ENCODE results near the gene CHCHD6. TPM values are rescaled to one million over a fixed set of nuclear protein-coding genes. Genes with fewer than 3 reads are reported as not detected.

The CHCHD6 gene
- total RNA-seq, 1 experiment from 2014 or later = 40.9 TPM

- TF ChIP-seq ATF2 (CRISPR knock-in tag; IDR thresholded peaks at IDR 0.05; ENCODE audit: borderline replicate concordance, low read depth) = no peak
- TF ChIP-seq ZNF317 (CRISPR knock-in tag; IDR thresholded peaks at IDR 0.05; ENCODE audit: borderline replicate concordance, low read depth) = no peak
- 0 out of 2 replicates have a peak, but pooled peaks have one; percentile 62 for TF ChIP-seq TCF7 (CRISPR knock-in tag; IDR thresholded peaks at IDR 0.05; ENCODE audit: low read depth)
- TF ChIP-seq SP1 (CRISPR knock-in tag; conservative IDR thresholded peaks at IDR 0.05) = no peak
- no peak for TF ChIP-seq NFATC4 (CRISPR knock-in tag; IDR thresholded peaks at IDR 0.05)
- no peak for TF ChIP-seq ZNF423 (CRISPR knock-in tag; IDR thresholded peaks at IDR 0.05)
- no peak for TF ChIP-seq ZNF219 (CRISPR knock-in tag; IDR thresholded peaks at IDR 0.05; ENCODE audit: borderline replicate concordance)
- no peak for TF ChIP-seq ZNF396 (CRISPR knock-in tag; IDR thresholded peaks at IDR 0.05; ENCODE audit: borderline replicate concordance)
- TF ChIP-seq RELA (CRISPR knock-in tag; IDR thresholded peaks at IDR 0.05; ENCODE audit: borderline replicate concordance) = no peak
Measured at GRCh38 chr3:126654571-126655383, 49.3 kb upstream of the CHCHD6 start, which contains the start of gene TXNRD3 (continued).

- peak overlapping the region; percentile 71 for H3K4me3 Mint-ChIP-seq
- no peak overlapping the region for H3K27ac Mint-ChIP-seq
- peaks cover 8% of the 10 kb centered on the region for H3K9me3 Mint-ChIP-seq
- 0 out of 2 replicates have a peak, but pooled peaks cover 2% of the 10 kb centered on the region for H3K4me1 Mint-ChIP-seq
- TF ChIP-seq SP1 (CRISPR knock-in tag; conservative IDR thresholded peaks at IDR 0.05) = no peak
- no peak for TF ChIP-seq ZNF232 (CRISPR knock-in tag; IDR thresholded peaks at IDR 0.05)
- no peak for TF ChIP-seq NFATC4 (CRISPR knock-in tag; IDR thresholded peaks at IDR 0.05)
- no peak for TF ChIP-seq ATF1 (CRISPR knock-in tag; IDR thresholded peaks at IDR 0.05)
- no peak for TF ChIP-seq PREB (CRISPR knock-in tag; IDR thresholded peaks at IDR 0.05; ENCODE audit: borderline replicate concordance)
- no peak for TF ChIP-seq NR3C1 (CRISPR knock-in tag; conservative IDR thresholded peaks at IDR 0.05; ENCODE audit: low read depth)
- TF ChIP-seq NFYB (CRISPR knock-in tag; conservative IDR thresholded peaks at IDR 0.05; ENCODE audit: low read depth) = no peak
- TF ChIP-seq NFE2L1 (CRISPR knock-in tag; IDR thresholded peaks at IDR 0.05) = no peak
- TF ChIP-seq ETV6 (CRISPR knock-in tag; IDR thresholded peaks at IDR 0.05) = no peak
- TF ChIP-seq ERG (CRISPR knock-in tag; IDR thresholded peaks at IDR 0.05) = no peak
- no peak for TF ChIP-seq TP53 (CRISPR knock-in tag; IDR thresholded peaks at IDR 0.05)
- TF ChIP-seq TEAD1 (CRISPR knock-in tag; IDR thresholded peaks at IDR 0.05) = no peak
- TF ChIP-seq ZNF416 (CRISPR knock-in tag; IDR thresholded peaks at IDR 0.05) = no peak
- no peak for TF ChIP-seq MYBL2 (CRISPR knock-in tag; IDR thresholded peaks at IDR 0.05)
- no peak for TF ChIP-seq ZBTB21 (CRISPR knock-in tag; IDR thresholded peaks at IDR 0.05; ENCODE audit: borderline replicate concordance)
- ChIA-PET POLR2A (no interaction called here), CTCF (no interaction called here)
- DNase-seq (ENCODE audit: low spot score) (no peak), ATAC-seq (no peak)
- peaks cover 40% of the 10 kb centered on the region for H3K27me3 Mint-ChIP-seq (ENCODE audit: low read depth)
- H3K36me3 Mint-ChIP-seq = no peaks in the 10 kb centered on the region
Measured at GRCh38 chr3:126655887-126656286, 48.2 kb upstream of the CHCHD6 start.

All from WTC11 (cell line).